NK-92 (cell line): ENCODE results near the gene INTS7.
"Not testable (repeated sequence)": the region's sequence is repeated elsewhere in the genome, so short reads cannot be mapped to it uniquely, and the experiment has no call there.

ENCODE experiments used
- DNase-seq: peaks from one replicate; lab custom pipeline; 2025; ENCODE audit not compliant: unreplicated experiment; lab: John Stamatoyannopoulos, UW

The INTS7 gene

DNA sequence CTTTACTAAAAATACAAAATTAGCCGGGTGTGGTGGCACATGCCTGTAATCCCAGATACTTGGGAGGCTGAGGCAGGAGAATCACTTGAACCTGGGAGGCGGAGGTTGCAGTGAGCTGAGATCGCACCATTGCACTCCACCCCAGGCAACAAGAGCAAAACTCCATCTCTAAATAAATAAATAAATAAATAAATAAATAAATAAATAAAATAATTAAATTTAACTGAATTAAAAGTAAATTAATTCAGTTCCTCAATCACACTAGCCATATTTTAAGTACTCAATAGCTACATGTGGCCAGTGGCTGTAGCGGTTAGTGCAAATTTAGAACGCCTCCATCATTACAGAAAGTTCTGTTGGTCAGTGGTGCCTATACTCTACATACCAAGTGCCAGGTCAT lies 97.9 kb downstream of the INTS7 start:
- DNase-seq = not testable (repeated sequence)

DNA sequence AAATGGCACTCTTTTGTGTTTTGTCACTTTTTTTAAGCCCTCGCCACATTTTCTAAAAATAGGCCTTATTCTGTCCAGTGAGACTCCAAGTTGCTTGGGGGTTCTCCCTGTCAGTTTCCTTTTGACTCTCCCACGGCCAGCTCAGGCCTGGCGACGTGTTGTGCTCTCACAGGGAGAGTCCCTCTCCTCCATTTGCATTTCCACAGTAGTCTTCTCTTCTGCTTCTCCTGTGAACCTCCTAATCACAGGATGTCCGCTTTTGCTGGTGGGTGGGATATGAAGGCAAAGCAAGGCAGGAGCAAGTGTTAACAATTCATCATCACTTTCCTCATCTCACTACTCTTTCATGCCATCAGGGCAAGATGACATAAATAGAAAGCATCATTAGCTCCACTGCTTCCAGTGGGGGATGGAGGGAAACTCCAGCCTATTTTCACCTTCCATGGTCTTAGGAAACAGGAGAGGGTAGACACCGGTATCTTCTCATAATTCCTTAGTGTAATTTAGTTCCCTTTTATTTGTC lies 99.8 kb downstream of the INTS7 start:
- no peak for DNase-seq

DNA sequence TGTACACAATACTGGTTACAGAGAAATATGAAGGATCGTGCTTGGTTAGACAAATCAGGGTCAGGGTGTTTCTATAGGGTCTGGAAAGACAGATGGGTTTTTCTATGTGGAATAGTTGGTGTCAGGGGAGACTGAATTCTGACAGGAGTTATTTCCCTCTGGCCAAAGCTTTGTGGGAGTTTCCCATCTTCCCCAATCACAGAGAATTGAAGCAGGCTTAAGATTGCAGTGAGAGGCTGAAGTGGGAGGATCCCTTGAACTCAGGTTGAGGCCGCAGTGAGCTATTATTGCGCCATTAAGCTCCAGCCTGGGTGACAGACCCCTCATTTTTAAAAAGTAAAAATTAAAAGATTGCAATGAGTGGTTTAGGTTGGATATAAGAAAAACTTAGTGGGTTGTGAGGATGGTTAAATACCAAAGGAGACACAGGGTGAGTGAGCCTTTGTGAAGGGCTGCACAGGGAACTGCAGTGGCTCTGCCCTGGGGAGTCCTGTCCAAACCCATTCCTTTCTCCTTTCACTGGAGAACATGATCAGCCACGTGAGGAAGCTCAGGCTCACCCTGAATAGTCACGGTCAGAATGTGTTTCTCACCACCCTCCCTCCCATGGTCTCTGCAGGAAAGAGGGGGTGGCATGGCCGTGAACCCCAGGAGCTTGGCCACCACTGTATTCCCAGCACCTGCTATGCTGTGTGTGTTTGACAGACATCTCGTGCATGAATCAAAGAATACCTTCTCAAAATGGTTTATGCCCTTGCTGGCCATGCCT lies 101.2 kb downstream of the INTS7 start:
- DNase-seq = no peak

DNA sequence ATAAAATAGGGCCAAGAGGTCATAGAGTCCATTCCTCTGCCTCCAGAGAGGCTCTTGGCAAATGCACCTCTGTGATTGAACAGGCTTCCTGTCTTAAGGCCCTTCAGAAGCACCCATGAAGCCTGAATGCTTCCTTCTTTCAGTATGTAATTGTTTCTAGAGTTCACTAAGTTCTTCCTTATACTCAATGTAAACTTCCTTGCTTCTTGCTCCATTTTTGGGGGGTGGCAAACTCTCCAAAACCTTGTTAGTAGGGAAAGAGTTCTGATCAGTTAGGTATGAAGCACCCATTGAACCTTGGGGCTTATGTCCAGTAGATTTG lies 102.5 kb downstream of the INTS7 start:
- DNase-seq = no peak

DNA sequence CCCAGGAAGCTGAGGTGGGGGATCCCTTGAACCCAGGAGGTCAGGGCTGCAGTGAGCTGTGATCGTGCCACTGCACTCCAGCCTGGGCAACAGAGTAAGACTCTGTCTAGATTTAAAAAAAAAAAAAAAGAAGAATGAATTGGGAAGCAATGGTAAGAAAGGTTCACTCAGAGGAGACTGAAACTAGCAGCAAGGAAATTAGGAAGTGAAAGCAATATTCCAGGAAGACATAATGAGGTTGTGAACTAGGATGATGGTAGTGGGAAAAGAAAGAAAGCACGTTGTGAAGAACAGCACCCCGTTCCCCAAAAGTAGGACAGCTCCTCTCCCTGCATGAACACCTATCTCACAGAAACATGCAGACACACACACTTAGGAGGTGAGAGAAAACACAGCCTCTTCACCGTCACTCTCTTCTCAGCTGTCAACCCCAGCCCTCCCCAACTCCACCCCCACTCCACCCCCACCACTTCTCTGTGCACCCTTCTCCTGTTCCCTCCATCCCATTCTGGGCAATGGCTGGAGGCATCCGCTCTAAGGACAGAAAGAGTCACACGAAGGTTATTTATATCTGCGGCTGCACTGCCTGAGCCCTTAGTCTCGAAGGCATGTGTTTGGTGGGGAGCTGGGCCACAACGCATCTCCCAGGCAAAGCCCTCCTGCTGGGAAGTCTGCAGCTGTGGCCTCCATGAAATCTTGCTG lies 103.0 kb downstream of the INTS7 start:
- no peak for DNase-seq

DNA sequence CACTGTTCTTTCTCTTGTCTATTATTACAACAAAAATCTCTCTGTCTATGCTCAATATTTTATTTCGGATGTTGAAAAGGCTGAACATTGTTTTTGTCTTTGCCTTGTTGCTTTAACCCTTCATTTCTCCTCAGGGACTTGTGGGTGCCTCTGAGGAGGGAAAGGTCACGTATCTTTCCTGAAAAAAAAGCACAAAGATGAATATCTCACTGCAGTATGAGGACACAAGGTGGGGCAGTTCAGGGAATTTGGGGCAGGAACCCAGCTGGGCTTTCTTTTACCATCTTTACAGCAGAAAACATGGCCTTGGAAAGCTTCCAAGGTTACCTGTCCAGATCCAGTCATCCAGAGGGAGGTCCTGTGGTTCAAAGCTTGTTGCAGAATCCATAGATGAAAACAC lies 105.7 kb downstream of the INTS7 start:
- no peak for DNase-seq

DNA sequence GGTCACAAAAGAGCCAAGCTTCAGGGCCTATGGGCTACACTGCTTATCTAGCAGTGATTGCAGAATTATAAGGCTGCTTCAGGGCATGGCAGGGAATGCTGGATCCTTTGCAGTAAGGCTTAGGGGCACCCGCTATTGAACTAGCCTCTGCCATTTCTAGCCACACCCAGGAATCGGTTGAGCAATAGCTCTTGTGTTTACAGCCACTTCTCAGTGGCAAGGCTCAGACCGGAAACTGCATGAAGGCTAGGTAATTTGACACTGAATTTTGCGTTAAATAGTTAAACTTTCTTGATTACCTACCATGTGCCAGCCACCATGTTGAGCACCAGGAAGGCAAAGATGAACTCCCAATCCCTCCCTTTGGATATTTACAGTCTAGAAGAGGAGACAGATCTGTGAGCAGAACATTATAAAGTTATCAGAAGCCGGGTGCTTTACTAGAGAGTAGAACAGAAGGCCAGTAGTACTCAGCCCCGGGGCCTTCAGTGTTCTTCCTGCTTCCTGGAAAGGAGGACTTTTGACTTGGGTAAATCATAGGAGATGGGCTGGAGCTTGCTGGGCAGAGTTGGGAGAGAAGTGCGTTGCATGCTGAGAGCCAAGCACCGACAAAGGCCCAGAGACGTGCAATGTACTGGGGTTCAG lies 106.2 kb downstream of the INTS7 start:
- DNase-seq = no peak

DNA sequence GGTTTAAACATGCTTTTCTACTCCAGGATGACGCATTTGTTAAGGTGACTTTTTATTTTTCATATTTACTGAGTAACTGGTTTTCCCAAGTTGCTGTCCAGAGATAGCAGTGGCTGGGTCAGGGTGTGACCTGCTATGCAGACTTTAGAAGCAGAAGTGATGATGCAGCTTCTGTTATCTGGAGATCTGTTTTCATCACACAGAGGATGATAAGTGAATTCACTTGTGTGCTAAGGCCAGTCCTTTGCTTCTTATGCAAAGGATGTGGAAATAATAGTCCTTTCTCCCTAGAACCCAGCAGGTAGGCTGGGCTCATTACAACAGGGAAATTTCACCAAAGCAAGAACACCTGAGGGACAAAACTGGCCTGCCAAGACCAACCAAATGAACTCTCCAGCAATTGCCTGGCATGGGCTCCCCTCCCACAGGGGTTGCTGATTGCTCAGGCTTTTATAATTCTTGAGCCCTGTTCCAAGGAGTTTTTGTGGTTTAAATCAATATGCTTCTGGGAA lies 107.0 kb downstream of the INTS7 start:
- no peak for DNase-seq

DNA sequence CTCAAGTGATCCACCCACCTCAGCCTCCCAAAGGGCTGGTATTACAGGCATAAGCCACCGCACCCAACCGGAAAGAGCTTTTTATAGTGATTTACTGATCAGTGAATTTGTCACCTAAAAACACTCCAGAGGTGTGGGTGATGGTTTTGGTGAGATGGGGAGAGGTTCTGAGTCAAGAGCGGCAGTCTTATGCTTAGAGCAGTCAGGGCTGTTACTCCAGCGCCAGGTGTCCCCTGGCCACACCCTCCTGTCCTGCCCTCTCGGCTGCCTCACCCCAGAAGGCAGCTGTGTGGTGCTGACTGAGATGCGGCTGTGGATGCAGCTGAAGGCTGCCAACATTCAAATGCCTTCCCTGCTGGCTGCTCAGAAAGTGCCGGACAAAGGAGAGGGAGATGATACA lies 110.3 kb downstream of the INTS7 start:
- no peak for DNase-seq

DNA sequence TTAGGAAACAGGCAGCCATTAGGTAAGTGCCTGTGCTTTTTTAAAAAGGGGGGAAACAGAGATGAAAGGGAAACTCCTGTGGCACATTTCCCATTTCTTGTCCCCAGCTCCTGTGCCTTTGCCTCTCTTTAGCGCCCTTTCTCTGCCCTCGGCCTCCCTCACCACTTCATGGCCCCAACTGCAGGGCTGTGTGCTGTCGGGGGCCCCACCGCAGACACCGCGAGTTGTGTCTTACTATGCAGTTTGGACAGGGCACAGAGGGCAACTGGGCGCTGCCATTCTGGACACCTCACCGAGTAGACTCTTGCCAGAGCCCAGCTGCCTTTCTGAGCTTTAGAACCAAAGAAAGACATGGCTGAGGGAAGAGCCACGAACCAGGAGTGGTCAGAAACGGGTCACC lies 111.1 kb downstream of the INTS7 start:
- DNase-seq = no peak

DNA sequence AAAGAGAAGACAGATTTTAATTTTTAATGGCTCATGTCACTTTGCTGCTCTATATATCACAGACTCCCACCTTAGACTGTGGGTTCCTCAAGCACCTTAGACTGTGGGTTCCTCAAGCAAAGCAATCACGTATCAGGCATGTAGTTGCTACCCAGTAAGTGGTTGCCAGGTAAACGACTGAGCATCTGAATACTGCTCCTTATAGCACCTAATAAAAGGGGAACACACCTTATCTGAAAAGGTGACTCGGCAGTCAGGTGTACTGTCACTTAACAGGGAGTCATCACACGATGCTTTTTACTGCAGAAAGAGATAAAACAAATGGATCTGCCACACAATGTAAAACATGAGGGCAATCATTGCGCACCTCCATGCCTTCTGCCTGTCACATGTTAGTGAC lies 112.3 kb downstream of the INTS7 start:
- no peak for DNase-seq

DNA sequence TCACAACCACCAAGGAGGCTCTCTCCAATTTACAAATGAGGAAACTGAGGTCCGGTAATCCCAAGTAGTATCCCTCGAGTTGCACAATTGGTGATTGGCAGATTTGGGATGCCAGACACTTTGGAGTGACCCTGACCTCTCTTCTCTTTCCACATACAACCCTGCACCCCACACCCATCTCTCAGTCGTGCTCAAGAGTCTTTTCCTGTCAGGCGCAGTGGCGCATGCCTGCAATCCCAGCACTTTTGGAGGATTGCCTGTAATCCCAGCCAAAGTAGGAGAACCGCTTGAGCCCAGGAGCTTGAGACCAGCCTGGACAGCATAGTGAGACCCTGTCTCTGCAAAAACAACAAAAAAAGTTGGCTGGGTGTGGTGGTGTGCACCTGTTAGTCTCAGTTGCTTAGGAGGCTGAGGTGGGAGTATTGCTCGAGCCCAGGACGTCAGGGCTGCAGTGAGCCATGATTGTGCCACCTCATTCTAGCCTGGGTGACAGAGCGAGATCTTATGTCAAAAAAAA lies 113.7 kb downstream of the INTS7 start:
- DNase-seq = no peak

DNA sequence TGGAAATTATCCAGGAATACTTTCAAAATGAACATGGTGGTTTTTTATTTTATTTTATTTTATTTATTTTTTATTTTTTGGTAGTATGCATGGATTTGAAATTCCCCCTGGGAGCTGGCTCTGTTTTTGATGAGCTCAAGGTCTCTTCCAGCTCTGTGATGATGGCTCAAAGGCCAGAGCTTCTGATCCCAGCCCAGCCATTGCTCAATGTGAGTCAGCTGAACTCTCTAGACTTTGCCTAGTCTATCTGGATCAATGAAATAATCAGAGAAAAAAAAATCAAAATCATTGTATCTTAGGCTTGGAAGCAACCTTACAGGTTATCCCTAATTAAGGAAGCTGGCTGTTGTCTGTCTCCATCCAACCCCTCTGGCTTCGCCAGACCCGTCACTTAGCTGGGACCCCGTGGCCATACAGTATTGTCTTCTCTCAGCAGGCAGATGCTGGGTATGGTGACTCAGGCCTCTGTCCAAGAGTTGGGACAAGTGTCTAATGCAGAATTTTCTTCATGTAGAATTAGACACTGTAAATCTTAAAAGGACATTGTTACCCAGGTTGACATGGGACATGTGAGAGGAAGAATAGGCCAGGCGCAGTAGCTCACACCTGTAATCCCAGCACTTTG lies 114.6 kb downstream of the INTS7 start:
- no peak for DNase-seq

DNA sequence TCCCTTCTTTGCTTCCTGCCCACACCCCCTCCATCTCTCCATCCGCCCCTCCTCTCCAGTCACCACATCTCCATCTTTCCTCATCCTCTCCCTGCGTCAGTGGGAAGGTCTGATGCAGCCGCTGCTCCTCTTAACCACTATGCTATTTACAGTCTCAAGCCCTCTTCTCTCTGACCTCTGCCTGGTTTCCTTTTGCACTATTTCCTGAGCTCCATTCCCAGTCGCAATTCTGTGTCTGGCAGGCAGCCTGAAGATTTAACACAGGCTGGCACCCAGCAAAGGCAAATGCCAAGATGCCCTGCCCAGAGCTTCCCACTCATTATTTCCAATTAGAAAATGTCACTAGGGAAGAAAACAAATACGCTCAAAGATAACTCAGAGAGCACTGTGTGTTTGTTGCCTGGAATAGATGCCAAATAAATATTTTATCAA lies 115.2 kb downstream of the INTS7 start:
- DNase-seq = no peak

DNA sequence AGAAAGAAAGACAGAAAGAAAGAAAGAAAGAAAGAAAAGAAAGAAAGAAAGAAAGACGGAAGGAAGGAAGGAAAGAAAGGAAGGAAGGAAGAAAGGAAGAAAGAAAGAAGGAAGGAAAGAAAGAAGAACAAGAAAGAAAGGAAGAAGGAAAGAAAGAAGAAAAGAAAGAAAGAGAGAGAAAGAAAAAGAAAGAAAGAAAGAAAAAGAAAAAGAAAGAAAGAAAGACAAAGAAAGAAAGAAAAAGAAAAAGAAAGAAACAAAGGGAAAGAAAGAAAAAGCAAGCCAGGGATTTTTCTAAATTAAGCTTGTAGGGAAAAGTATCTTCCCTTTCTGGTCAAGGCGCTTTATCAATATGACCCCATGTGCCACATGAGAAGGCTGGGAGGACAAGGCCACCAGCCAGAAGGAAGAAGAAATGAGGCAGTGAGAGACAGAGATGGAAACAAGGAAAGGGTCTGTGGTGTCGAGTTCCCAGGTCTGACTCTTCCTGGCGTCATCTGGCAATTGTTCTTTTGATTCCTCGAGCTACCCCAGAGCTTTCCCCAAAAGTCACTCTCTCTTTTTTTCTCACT lies 116.4 kb downstream of the INTS7 start:
- no peak for DNase-seq

DNA sequence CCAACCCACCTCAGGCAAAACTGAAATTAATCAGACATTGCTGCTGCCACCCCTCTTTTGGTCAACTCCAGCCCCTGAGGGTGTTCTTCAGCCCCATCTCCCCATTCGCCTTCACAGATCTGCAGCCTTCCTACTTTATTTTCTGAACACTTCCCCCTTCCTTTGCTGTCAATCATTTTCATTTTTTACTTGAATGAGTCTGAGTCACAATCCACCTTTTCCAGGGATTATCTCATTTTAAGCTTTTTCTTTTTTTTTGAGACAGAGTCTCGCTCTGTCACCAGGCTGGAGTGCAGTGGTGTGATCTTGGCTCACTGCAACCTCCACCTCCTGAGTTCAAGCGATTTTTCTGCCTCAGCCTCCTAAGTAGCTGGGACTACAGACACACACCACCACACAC lies 118.9 kb downstream of the INTS7 start:
- not testable (repeated sequence) for DNase-seq

DNA sequence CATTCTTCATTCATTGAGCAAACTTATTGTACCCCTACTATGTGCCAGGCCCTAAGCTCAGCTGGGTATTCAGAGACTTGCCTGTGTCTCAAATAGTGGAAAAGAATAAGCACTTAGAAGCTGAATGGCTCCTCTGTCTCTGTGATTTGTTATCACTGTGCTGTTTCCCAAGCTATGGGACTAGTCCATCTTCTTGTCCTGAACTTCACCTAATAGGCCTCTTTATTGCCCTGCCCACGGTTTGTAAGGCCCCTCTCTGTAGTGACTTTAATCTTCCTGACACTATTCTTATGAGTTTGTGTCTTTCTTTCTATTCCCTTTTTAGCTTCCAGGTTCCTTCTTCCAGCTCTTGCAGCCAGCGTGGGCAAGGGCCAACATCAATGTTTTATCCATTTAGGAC lies 119.4 kb downstream of the INTS7 start:
- DNase-seq = no peak

DNA sequence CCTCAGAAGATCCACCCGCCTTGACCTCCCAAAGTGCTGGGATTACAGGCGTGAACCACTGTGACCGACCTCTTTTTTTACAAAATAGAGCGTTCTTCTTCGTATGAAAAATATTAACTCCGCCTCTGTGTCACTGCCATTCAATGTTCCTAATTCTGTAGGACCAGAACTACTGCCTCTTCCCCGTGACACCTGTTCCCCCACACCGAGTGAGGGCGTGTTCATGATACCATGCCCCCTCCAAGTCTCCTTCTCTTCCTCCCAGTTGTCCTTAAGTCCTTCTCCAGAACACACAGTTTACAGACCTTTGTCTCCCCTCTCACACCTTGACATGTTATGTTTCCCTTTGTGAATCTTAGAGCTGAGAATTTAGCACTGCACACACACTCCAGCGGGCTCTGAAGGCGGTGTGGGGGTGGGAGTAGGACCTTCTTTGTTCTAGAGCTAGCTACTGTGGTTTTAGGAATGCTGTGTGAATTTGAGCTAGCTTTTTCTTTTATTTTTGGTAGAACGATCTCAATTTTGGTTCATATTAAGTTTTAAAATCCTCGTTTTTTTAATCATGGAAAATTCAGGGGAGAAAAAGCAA lies 122.4 kb downstream of the INTS7 start:
- DNase-seq = no peak

DNA sequence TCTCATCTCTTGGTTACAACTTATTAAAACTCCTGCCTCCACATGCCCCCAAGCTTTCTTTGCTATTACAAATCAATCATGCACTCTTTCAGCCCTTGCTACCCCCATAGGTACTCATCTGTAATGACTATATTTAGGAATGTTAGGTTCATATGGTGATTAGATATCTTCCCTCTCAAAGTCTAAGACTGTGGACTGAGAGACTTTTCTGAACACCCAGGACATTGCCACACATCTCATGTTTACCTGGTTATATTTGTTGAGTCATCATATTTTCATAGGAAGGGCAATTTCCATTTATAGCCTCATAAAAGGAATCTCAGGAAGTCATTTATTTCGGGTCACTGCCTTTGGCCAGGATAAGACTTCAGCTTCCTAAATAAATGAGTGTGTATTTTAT lies 123.3 kb downstream of the INTS7 start:
- no peak for DNase-seq

DNA sequence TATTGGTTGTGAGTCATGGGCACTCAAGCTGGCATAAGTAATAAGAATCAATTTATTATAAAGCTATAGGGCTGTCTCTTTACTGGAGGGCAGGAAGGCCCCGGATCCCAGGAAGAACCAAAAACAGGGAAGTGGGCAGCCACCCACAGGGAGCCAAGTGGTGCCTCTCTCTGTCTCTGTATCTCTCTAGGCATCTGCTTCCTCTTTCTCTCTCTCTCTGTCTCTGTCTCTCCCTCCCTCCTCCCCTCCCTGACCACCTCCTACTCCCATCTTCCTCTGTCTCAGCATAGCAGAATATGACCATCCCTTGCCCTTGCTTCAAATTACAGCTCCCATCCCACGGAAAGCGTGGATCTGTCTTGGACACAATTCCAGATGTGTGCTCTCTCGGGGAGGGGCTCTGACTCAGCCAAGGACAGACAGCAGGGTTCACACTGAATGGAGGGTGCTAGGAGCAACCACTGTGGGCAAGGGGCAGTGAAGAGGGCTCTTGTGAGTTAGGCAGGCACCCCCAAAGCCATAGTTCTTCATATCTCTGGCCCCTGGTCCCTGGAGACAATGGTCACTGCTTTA lies 124.4 kb downstream of the INTS7 start:
- no peak for DNase-seq
